GM19468 (cell line): ENCODE data around the gene IKZF2.
A peak's percentile ranks its signal among the peaks of the same experiment; 100 is the strongest.

Source experiments
- ATAC-seq: cut with Tn5 transposase; IDR thresholded peaks from one replicate; pipeline ENCODE4 v1.9.1; 2021; ENCODE audit warnings: mild to moderate bottlenecking, moderate library complexity, moderate number of reproducible peaks; ENCODE audit not compliant: unreplicated experiment; ENCODE audit errors: extremely low read depth

IKZF2 gene

DNA sequence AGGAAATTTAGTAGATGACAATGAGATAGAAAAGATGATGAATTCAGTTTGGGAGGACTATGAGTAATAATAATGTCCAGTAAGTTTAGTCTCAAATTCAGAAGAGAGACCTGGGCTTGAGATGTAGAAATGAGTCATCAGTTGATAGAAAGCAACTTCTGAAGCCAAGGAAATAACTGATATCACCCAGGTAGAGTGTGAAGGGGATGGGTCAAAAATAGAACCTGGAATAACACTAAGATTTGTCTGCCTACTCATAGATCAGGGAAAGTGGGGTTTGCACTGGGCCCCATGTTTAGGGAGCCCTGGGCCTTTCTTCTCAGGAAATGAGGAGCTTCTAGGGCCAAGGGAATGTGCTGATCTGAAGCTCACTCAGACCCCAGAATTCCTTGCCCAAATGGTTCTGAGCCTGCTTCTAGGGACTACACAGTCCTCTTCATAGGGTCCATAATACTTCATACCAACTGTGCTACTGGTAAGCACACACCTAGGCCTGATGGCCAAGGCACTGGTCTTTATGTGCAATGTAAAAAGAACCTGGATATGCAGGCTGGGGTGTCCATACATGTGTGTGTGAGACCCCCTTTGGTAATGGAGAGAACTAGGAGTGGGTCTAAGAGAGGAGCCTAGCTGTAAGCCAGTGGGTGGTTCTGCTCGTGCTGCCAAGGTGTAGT, 141.2 kb downstream of the IKZF2 start:
- no peak for ATAC-seq

- no peak for ATAC-seq
Observed at GRCh38 chr2:213007290-213007838, 144.0 kb downstream of the IKZF2 start.

DNA sequence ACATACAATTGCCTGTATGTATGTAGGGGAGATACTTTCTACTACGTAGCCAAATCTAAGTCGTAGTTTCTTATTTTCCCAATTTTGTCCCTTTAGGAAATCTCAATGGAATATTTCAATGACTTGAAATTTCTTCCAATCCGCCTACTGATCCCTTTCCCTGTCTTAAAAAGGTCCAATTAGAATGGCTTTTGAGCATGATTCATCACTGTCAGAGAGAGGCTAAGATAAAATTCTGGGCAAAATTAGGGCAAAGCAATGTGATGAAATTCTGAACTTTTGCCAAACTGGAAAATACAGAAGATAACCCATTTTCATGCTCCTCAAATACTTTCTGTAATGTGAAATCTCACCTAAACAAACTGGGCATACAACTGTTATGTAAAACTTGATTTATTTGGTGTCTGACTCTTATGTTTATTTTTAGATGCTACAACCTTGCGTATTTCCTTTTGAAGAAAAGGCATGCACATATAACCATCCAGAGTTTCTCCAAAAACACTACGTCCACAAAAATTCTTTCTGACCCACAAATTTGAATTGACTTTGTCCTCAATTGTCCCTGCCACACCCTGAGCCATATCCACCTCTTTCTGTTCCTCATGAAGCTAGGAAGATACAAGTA, 147.1 kb downstream of the IKZF2 start:
- no peak for ATAC-seq

- ATAC-seq = no peak
Observed at GRCh38 chr2:213002383-213002782, 149.0 kb downstream of the IKZF2 start.

- no peak for ATAC-seq
Observed at GRCh38 chr2:213001297-213001910, 150.0 kb downstream of the IKZF2 start.

DNA sequence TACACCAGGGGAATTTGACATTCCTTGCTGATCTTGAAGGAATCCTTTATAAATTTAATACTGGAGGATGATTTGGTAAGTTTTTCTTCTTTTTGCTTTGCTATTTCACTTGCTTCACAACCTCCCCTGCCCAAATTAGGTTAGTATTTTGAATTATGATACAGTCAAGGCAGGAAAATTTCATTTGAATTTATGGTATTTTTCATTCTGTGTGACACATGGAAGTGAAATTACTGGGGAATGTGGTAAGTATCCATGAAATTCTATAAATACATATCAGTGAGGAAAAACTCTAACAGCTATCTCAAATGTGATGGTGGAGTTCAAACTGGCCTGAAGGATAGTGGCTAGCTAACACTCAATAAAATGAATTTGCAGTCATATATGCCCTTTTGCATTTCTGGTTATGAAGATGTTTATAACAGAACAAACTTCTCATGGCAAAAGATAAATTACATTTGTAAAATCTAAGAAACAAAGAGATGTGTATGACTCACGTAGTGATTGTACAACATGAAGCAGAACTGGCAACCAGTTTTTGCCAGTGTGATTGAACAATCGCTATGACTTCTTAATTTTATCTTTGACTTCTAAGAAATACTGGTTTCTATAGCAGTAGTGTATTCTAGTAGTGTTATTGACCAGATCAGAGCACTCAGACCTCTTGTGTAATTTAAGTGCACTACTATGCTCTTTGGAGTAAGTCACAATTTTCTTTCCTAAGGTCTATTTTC, 152.6 kb downstream of the IKZF2 start:
- ATAC-seq = no peak

- no peak for ATAC-seq
Observed at GRCh38 chr2:212997526-212998020, 153.8 kb downstream of the IKZF2 start.

GRCh38 chr2:212995920-212996319, 155.5 kb downstream of the IKZF2 start:
- no peak for ATAC-seq

GRCh38 chr2:212994976-212995375, 156.4 kb downstream of the IKZF2 start:
- ATAC-seq = no peak

- ATAC-seq = peak; percentile 62
Observed at GRCh38 chr2:212991120-212991519, 160.3 kb downstream of the IKZF2 start.

DNA sequence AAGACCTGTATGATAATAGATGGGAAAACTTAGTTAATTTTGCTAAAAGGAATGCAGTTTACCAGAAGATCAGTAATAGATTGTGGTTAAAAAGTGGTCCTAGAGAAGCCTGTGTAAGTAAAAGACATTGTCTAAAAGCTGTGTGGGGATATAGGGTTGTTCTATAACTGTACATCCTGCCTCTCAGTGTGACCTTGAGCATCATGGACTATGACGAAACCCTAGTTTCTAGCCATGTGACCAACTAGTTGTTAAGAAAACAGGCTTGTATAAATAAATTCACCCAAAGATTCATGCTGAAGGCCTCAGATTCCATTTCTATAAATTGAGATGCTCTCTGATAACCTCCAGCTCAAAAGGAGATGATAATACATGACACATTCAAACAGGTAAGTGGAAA, 160.7 kb downstream of the IKZF2 start:
- ATAC-seq = peak; percentile 63

GRCh38 chr2:212987492-212987891, 163.9 kb downstream of the IKZF2 start:
- no peak for ATAC-seq

GRCh38 chr2:212984129-212984528, 167.3 kb downstream of the IKZF2 start:
- ATAC-seq = no peak

DNA sequence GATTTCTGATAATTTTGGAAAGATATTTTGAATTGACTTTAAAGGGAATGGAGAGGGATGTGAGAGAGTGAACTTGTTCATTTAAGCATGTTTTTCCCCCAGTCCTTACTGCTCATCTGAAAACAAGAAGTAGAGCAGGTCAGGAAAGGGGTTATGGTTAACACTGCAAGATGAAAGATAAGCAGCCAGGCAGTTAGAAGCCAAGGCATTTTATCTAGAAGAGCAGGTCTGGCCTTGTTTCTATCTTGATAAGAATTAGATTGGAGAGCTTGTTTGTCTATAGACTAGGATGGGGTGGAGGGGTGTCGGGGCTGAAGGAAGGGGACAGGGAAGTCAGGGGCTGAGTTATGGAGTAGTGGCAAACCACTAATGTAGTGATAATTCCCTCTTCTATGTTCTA, 171.6 kb downstream of the IKZF2 start:
- ATAC-seq = no peak

GRCh38 chr2:212979046-212979612, 172.3 kb downstream of the IKZF2 start:
- no peak for ATAC-seq

DNA sequence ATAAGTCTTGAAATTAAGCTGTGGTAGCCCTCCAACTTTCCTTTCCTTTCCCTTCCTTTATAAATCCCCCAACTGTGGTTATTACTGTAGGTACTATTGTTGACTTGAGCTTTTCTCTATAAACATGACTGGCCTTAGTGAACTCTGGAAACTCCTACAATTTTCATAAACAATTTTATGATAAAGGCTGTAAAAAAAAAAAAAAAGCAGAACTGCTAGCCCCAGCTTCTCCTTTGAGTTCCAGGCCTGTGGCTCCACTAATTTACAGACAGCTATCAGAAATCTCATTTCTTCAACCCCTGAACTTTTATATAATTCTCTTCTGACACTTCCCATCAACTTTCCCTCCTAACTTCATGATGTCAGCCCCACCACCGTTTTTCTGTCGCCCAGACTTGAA, 174.3 kb downstream of the IKZF2 start:
- ATAC-seq = no peak

DNA sequence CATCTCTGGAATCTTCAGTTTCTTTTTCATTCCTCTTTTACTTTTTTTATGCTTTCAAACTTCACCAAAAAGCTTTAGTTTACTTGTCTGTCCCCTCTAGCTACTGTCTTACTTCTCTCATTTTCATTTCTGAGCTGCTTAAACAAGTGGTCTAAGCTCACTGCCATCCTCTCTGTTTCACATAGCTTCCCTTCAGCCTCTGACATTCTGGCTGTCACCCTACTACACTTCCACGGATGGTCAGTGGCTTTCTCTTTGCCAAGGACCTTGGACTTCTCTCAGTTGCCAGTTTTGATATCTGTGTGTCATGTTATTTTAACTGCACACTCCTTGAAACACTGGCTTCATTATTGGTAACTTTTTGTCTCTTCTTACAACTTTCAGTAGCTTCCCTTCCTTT, 176.1 kb downstream of the IKZF2 start:
- ATAC-seq = no peak

DNA sequence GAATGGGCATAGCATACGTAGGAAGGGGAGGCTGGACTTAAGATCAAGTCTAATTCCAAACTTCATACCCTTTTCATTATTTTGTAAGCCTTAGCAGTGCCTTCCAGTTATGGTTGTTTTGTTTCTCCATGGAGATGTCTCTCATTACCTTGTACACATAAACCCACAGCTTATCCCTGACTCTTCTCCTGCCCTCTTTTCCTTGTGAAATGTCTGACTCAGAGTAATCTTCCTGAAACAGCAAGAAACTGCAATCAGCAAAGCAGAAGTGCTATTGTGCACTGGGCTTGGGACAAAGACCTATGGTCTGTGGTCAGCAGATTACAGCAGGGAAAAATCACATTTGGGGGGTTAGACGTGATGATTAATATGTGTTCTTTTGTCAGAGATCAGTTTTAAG, 176.7 kb downstream of the IKZF2 start:
- ATAC-seq = no peak

- ATAC-seq = no peak
Observed at GRCh38 chr2:212973347-212973746, 178.1 kb downstream of the IKZF2 start.

DNA sequence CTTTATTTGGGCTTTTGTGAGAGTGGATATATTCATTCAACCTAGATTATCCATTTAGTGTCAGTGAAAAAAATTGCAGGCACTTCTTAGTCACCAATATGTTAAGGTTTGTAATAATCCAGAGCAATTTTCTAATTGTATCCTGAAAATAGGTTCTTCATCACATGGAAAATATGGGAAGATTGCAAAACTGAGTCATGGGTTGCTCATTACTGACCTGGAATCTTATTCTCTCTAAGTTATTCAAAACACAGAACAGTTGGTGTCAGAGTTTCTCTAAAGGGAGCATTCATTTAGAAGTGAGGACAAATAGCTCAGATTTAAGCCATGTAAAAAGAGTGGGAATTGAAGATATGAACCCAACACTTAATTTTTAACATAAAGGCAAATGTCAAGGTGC, 181.3 kb downstream of the IKZF2 start:
- no peak for ATAC-seq
